ENCODE results near the gene NDUFB8. TPM values are rescaled to one million over a fixed set of nuclear protein-coding genes. Genes with fewer than 3 reads are reported as not detected.

NDUFB8 gene
- total RNA-seq, 1 donor from 2014 or later, result 200 TPM

DNA sequence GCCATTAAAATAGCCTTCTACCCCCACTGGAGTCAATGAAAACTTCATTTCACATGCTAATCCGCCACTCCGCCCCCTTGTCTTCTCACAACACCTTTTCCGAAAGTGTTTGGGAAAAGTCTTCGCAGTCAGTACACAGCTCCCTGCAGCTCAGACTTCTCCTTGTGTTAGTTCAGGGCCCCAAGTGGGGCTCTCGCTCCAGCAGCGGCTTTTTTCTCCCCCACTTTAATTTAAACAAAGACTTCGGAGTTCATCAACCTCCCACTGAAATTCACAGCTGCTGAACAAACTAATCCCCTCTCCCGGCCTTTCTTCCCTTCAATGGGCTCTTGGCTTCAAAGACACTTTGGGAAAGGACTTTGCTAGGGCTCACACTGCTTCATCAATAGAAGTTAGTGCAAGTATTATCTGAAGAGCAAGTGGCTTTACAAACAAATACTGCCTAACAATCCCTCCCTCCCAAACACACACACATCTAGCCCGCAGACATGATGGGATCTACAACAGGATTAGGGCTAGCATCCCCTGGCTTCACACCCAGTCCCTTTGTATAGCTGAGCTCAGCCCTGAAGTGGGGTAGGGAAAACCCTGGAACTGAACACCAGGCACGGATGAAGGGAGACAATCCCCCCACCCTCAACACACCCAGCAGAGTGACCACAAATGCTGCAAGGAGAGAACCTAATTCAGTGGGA, 43.7 kb downstream of the NDUFB8 start:
- peak; percentile 22 for DNase-seq (ENCODE audit: low read depth, low spot score)
- Mint-ChIP-seq H3K4me1 (peaks cover 51% of the 10 kb centered on the region), H3K36me3 (ENCODE audit: low read depth) (peaks cover 10% of the 10 kb centered on the region), H3K27ac (ENCODE audit: unreplicated experiment) (peak overlapping the region; percentile 50), H3K4me3 (peak overlapping the region; percentile 69), H3K9me3 (no peaks in the 10 kb centered on the region), H3K27me3 (ENCODE audit: low read depth) (peaks cover 40% of the 10 kb centered on the region)
- TF ChIP-seq, protein P1, sequence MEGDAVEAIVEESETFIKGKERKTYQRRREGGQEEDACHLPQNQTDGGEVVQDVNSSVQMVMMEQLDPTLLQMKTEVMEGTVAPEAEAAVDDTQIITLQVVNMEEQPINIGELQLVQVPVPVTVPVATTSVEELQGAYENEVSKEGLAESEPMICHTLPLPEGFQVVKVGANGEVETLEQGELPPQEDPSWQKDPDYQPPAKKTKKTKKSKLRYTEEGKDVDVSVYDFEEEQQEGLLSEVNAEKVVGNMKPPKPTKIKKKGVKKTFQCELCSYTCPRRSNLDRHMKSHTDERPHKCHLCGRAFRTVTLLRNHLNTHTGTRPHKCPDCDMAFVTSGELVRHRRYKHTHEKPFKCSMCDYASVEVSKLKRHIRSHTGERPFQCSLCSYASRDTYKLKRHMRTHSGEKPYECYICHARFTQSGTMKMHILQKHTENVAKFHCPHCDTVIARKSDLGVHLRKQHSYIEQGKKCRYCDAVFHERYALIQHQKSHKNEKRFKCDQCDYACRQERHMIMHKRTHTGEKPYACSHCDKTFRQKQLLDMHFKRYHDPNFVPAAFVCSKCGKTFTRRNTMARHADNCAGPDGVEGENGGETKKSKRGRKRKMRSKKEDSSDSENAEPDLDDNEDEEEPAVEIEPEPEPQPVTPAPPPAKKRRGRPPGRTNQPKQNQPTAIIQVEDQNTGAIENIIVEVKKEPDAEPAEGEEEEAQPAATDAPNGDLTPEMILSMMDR (conservative IDR thresholded peaks at IDR 0.05), result no peak

DNA sequence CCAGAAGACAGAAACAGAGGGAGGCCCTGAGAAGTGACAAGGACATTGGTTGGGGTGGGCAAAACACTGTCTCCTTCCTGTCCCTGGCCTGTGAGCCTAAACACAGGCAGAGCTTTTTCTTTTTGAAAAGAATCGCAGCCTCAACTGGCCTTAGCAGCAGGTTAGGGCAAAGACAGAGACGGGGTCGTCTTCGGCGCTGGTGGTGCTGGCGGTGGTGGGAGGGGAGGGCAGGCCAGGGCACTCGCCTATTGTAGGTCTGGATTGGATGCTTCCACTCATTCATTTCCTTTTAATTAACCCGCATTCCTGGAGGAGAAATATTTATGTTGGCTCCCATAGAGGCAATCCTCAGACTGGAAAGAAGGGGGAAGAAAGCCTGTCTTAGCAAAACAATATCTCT, 44.3 kb downstream of the NDUFB8 start:
- Mint-ChIP-seq H3K36me3 (ENCODE audit: low read depth) (peaks cover 10% of the 10 kb centered on the region), H3K4me3 (peak overlapping the region; percentile 69)

DNA sequence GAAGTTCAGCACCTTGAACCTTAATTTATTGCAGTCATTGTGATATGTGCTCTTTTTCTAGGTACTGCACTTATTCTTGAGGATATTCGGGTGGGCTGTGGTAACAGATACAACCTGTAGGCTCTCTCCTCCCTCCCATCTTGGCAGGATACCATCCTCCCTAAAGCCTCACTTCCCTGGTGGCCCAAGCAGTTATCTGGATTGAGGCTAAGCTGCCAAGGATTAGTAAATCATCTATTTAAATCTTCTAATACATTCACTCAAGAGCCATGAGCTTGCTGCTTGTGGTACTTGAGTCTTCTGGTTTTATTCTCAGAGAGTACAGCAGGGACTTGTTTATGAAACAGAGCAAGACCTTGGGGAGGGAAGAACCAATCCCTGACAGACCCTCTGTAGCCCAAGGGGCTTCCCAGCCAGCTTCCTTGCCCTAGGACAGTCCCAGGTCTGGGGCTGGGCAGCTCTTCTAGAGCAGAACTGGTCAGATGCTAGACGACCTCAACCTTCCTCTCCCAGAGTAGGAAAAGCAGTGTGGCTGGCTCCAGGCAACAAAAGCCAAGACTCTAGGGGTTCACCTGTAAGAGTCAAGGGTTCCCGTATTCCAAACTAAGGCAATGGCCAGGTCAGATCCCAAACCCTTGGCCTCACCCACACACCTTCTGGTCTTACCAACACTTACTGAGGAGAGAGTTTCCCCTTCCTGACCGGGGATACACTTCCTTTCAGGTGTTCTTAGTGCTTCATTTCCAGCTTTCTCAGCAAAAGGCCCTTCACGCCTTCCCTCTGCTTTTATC, 45.6 kb downstream of the NDUFB8 start:
- H3K36me3 Mint-ChIP-seq (ENCODE audit: low read depth), result peaks cover 2% of the 10 kb centered on the region
- peaks cover 51% of the 10 kb centered on the region for H3K4me1 Mint-ChIP-seq
- peak overlapping the region; percentile 48 for H3K4me3 Mint-ChIP-seq
- peaks cover 58% of the 10 kb centered on the region for H3K27me3 Mint-ChIP-seq (ENCODE audit: low read depth)
- H3K9me3 Mint-ChIP-seq, result no peaks in the 10 kb centered on the region
- H3K27ac Mint-ChIP-seq (ENCODE audit: unreplicated experiment), result no peak overlapping the region
- DNase-seq (ENCODE audit: low read depth, low spot score), result no peak
- TF ChIP-seq, protein P1 (conservative IDR thresholded peaks at IDR 0.05), result no peak

More for the DNA sequence above, 44.3 kb downstream of the NDUFB8 start:
- peak; percentile 9 for DNase-seq (ENCODE audit: low read depth, low spot score)
- peaks cover 51% of the 10 kb centered on the region for H3K4me1 Mint-ChIP-seq
- H3K27ac Mint-ChIP-seq (ENCODE audit: unreplicated experiment), result peak overlapping the region; percentile 1
- no peaks in the 10 kb centered on the region for H3K9me3 Mint-ChIP-seq
- H3K27me3 Mint-ChIP-seq (ENCODE audit: low read depth), result peaks cover 45% of the 10 kb centered on the region
- TF ChIP-seq, protein P1 (conservative IDR thresholded peaks at IDR 0.05), result no peak

DNA sequence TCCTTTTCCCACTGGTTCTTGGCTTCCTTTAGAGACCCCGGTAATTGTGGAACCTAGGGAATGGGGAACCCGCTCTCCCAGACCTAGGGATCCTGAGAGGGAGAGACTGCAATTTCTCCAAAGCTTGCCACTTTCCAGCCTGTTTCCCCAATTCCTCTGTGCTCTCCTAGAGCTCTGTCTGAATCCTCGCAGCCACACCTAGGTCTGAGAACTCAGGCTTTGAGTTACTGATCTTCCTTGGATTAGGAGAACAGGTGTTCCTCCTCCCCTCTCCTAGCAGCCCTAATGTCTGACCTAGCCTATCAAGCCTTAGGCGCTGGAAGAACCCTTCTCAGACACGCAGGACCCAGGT, 46.9 kb downstream of the NDUFB8 start:
- no peak for DNase-seq (ENCODE audit: low read depth, low spot score)
- no peaks in the 10 kb centered on the region for H3K9me3 Mint-ChIP-seq
- no peaks in the 10 kb centered on the region for H3K36me3 Mint-ChIP-seq (ENCODE audit: low read depth)
- peak overlapping the region; percentile 48 for H3K4me3 Mint-ChIP-seq
- H3K4me1 Mint-ChIP-seq, result peaks cover 51% of the 10 kb centered on the region
- H3K27me3 Mint-ChIP-seq (ENCODE audit: low read depth), result peaks cover 71% of the 10 kb centered on the region
- H3K27ac Mint-ChIP-seq (ENCODE audit: unreplicated experiment), result no peak overlapping the region
- TF ChIP-seq, protein P1 (conservative IDR thresholded peaks at IDR 0.05), result peak; percentile 12

DNA sequence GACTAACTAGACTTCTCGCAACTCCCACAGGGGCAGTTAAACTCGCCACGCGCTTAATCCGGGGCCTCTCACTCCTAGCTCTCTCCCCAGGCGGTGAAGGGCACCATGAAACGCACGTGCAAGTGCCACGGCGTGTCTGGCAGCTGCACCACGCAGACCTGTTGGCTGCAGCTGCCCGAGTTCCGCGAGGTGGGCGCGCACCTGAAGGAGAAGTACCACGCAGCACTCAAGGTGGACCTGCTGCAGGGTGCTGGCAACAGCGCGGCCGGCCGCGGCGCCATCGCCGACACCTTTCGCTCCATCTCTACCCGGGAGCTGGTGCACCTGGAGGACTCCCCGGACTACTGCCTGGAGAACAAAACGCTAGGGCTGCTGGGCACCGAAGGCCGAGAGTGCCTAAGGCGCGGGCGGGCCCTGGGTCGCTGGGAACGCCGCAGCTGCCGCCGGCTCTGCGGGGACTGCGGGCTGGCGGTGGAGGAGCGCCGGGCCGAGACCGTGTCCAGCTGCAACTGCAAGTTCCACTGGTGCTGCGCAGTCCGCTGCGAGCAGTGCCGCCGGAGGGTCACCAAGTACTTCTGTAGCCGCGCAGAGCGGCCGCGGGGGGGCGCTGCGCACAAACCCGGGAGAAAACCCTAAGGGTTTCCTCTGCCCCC, 47.4 kb downstream of the NDUFB8 start:
- peak overlapping the region; percentile 48 for H3K4me3 Mint-ChIP-seq
- no peaks in the 10 kb centered on the region for H3K36me3 Mint-ChIP-seq (ENCODE audit: low read depth)
- DNase-seq (ENCODE audit: low read depth, low spot score), result peak; percentile 69
- TF ChIP-seq, protein P1 (conservative IDR thresholded peaks at IDR 0.05), result peak; percentile 96
- peaks cover 72% of the 10 kb centered on the region for H3K27me3 Mint-ChIP-seq (ENCODE audit: low read depth)
- H3K4me1 Mint-ChIP-seq, result peaks cover 51% of the 10 kb centered on the region
- H3K27ac Mint-ChIP-seq (ENCODE audit: unreplicated experiment), result no peak overlapping the region
- H3K9me3 Mint-ChIP-seq, result no peaks in the 10 kb centered on the region
